OCI-LY3 (cell line): ENCODE measurements around the gene CEP250.

Experiments
- CTCF ChIP-seq: fragments of 200-600, 300-600 bp; sonication (generic); IDR thresholded peaks from 2 replicates; pipeline ENCODE4 v1.5.1; 2014; ENCODE audit warnings: antibody characterized with exemption, low read length, low read depth
- EZH2phosphoT487 ChIP-seq: fragments of 200-600 bp; shearing (Covaris generic); IDR thresholded peaks from 2 replicates; pipeline ENCODE4 v1.6.1; 2018; ENCODE audit warnings: antibody characterized with exemption, mixed run types, low read depth

GRCh38 chr20:35515341-35515740, 59.9 kb downstream of the CEP250 start:
- TF ChIP-seq CTCF, result no peak
- no peak for TF ChIP-seq EZH2phosphoT487
